ENCODE measurements around the gene MRPS21. TPM values are rescaled to one million over a fixed set of nuclear protein-coding genes. Genes with fewer than 3 reads are reported as not detected.

MRPS21 gene
- total and polyA plus RNA-seq, 9 of the 15 experiments (the other 6 are each of a cell fraction or from before 2014, with no cell fraction given), result 119 to 407 (median 149) TPM

GRCh38 chr1:150293433-150294253 is at the start of gene MRPS21 (continued):
- no peak for TF ChIP-seq ZNF347 (CRISPR knock-in tag; IDR thresholded peaks at IDR 0.05; ENCODE audit: low read depth)
- no peak for TF ChIP-seq EZH2 (IDR thresholded peaks at IDR 0.05; ENCODE audit: borderline replicate concordance, low read depth, low read length)
- TF ChIP-seq, protein P1, sequence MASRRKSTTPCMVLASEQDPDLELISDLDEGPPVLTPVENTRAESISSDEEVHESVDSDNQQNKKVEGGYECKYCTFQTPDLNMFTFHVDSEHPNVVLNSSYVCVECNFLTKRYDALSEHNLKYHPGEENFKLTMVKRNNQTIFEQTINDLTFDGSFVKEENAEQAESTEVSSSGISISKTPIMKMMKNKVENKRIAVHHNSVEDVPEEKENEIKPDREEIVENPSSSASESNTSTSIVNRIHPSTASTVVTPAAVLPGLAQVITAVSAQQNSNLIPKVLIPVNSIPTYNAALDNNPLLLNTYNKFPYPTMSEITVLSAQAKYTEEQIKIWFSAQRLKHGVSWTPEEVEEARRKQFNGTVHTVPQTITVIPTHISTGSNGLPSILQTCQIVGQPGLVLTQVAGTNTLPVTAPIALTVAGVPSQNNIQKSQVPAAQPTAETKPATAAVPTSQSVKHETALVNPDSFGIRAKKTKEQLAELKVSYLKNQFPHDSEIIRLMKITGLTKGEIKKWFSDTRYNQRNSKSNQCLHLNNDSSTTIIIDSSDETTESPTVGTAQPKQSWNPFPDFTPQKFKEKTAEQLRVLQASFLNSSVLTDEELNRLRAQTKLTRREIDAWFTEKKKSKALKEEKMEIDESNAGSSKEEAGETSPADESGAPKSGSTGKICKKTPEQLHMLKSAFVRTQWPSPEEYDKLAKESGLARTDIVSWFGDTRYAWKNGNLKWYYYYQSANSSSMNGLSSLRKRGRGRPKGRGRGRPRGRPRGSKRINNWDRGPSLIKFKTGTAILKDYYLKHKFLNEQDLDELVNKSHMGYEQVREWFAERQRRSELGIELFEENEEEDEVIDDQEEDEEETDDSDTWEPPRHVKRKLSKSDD (conservative IDR thresholded peaks at IDR 0.05; ENCODE audit: low read length), result no peak
- no peak for TF ChIP-seq ELK3 (CRISPR knock-in tag; IDR thresholded peaks at IDR 0.05)
- TF ChIP-seq, protein P2, sequence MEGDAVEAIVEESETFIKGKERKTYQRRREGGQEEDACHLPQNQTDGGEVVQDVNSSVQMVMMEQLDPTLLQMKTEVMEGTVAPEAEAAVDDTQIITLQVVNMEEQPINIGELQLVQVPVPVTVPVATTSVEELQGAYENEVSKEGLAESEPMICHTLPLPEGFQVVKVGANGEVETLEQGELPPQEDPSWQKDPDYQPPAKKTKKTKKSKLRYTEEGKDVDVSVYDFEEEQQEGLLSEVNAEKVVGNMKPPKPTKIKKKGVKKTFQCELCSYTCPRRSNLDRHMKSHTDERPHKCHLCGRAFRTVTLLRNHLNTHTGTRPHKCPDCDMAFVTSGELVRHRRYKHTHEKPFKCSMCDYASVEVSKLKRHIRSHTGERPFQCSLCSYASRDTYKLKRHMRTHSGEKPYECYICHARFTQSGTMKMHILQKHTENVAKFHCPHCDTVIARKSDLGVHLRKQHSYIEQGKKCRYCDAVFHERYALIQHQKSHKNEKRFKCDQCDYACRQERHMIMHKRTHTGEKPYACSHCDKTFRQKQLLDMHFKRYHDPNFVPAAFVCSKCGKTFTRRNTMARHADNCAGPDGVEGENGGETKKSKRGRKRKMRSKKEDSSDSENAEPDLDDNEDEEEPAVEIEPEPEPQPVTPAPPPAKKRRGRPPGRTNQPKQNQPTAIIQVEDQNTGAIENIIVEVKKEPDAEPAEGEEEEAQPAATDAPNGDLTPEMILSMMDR (IDR thresholded peaks at IDR 0.05 in 2 of 3, conservative IDR thresholded peaks at IDR 0.05 in 1 of 3; ENCODE audit: insufficient read depth in 2 of 3, low read depth in 1 of 3, low read length in 3 of 3), result no peak
- no peak for TF ChIP-seq NFYB (IDR thresholded peaks at IDR 0.05; ENCODE audit: extremely low read depth, insufficient read length)
- TF ChIP-seq DDX20 (tag; IDR thresholded peaks at IDR 0.05; ENCODE audit: low read depth), result no peak
- TF ChIP-seq ELF1 (tag; IDR thresholded peaks at IDR 0.05), result peak; percentile 84
- TF ChIP-seq POLR2AphosphoS2 (IDR thresholded peaks at IDR 0.05; ENCODE audit: low read length), result 0 out of 2 replicates have a peak, but pooled peaks have one; percentile 60
- TF ChIP-seq, protein P3, sequence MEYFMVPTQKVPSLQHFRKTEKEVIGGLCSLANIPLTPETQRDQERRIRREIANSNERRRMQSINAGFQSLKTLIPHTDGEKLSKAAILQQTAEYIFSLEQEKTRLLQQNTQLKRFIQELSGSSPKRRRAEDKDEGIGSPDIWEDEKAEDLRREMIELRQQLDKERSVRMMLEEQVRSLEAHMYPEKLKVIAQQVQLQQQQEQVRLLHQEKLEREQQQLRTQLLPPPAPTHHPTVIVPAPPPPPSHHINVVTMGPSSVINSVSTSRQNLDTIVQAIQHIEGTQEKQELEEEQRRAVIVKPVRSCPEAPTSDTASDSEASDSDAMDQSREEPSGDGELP (CRISPR knock-in tag; IDR thresholded peaks at IDR 0.05; ENCODE audit: borderline replicate concordance), result peak; percentile 74; the same call in 1 of the 2 replicates
- peak; percentile 87 for TF ChIP-seq ZFX (CRISPR knock-in tag; IDR thresholded peaks at IDR 0.05)
- TF ChIP-seq NFIC (IDR thresholded peaks at IDR 0.05), result peak; percentile 15; the same call in 1 of the 2 replicates
- TF ChIP-seq, protein P4, sequence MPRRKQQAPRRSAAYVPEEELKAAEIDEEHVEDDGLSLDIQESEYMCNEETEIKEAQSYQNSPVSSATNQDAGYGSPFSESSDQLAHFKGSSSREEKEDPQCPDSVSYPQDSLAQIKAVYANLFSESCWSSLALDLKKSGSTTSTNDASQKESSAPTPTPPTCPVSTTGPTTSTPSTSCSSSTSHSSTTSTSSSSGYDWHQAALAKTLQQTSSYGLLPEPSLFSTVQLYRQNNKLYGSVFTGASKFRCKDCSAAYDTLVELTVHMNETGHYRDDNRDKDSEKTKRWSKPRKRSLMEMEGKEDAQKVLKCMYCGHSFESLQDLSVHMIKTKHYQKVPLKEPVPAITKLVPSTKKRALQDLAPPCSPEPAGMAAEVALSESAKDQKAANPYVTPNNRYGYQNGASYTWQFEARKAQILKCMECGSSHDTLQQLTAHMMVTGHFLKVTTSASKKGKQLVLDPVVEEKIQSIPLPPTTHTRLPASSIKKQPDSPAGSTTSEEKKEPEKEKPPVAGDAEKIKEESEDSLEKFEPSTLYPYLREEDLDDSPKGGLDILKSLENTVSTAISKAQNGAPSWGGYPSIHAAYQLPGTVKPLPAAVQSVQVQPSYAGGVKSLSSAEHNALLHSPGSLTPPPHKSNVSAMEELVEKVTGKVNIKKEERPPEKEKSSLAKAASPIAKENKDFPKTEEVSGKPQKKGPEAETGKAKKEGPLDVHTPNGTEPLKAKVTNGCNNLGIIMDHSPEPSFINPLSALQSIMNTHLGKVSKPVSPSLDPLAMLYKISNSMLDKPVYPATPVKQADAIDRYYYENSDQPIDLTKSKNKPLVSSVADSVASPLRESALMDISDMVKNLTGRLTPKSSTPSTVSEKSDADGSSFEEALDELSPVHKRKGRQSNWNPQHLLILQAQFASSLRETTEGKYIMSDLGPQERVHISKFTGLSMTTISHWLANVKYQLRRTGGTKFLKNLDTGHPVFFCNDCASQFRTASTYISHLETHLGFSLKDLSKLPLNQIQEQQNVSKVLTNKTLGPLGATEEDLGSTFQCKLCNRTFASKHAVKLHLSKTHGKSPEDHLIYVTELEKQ (CRISPR knock-in tag; IDR thresholded peaks at IDR 0.05), result no peak
- no peak for TF ChIP-seq PHTF2 (CRISPR knock-in tag; IDR thresholded peaks at IDR 0.05)
- TF ChIP-seq TCF7L2 (IDR thresholded peaks at IDR 0.05; ENCODE audit: low read depth, low read length), result no peak

Data from K562 (cell line).